Subcutaneous adipose tissue (tissue), 4 donors: ENCODE data around the gene KLKB1. TPM values are rescaled to one million over a fixed set of nuclear protein-coding genes. Genes with fewer than 3 reads are reported as not detected.

Source experiments
- CTCF ChIP-seq: fragments of 450-650 bp; IDR thresholded peaks from one replicate; pipeline ENCODE4 v1.5.1; 2016; ENCODE audit warnings: low read depth, mild to moderate bottlenecking, control low read depth, antibody characterized with exemption, moderate library complexity
- total RNA-seq, 4 donors: library from RNA; depleted of rRNA; stranded (reverse); fragments of >200 nt; gene quantifications; one replicate each; pipeline ENCODE4 v1.1.0, GENCODE V29; 2016

KLKB1 gene
- total RNA-seq, 4 donors from 2014 or later: 0.66 to 0.68 TPM; not detected in 2

- no peak for TF ChIP-seq CTCF
These were observed 16.0 kb downstream of the KLKB1 start for GRCh38 chr4:186243331-186243730.

DNA sequence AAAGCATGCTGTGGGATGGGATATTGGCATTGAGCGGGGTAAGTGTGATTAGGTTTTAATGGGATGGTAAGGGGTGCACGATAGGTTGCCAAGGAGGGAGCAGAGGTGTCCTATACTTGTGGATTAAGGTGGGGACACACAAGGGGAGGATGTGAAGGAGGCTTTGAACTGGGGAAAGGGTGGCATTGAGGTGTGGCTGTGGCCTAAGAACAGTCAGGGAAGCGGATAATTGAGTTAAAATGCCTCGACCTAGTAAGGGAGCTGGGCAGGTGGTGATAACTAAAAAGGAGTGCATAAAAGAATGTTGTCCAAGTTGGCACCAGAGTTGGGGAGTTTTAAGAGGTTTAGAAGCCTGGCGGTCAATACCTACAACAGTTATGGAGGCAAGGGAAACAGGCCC is 17.5 kb downstream of the KLKB1 start:
- TF ChIP-seq CTCF: no peak

DNA sequence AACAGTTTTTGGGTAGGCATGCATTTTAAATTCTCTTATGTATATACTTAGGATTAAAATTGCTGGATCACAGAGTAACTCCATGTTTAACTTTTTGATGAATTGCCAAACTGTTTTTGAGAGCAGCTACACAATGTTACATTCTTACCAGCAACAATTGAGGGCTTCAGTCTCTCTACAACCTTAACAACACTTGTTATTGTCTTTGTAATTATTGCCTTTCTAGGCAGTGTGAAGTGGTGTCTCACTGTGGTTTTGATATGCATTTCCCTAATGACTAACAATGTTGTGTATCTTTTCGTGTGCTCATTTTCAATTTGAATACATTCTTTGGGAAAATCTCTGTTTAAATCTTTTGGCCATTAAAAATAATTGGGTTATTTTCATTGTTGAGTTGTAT is 21.3 kb downstream of the KLKB1 start:
- no peak for TF ChIP-seq CTCF

DNA sequence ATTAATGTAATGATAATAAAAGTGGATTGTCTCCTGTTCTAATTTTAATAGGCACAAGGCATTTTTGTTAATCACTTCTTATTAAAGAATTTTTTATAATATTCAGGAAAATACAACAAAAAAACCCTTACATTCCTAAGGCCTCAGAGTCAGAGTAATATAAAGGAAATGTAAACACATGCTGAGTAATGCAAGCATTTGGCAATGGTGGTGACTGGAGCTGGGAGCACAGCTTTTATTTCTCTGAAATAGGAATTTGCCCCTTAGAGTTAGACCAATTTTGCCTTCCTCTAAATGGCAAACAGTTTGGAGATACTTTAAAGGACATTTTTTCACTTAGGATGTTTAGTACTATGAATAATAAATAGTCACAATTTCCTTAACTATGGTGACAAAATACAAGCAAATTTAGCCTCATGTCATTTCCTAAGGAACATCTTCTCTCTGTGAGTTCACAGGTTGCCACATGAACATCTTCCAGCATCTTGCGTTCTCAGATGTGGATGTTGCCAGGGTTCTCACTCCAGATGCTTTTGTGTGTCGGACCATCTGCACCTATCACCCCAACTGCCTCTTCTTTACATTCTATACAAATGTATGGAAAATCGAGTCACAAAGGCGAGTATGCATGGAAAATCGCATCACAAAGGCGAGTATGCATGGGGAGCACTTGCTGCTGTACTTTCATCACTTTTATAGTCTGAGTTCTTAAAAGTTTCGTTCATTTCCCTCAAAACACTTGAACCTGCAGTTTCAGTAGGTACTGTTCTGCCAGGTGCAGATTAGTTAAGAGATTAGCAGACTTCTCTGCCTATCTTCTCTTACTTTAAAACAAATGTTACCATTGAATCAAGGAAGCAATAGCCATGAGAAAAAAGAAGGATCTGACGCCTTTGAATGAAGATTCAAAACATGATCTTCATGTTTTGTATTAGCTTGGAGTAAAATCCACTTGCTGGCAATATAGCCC is 22.8 kb downstream of the KLKB1 start:
- TF ChIP-seq CTCF: no peak

GRCh38 chr4:186250760-186251159 is 23.5 kb downstream of the KLKB1 start:
- no peak for TF ChIP-seq CTCF

GRCh38 chr4:186255122-186255521 is 27.8 kb downstream of the KLKB1 start:
- no peak for TF ChIP-seq CTCF

DNA sequence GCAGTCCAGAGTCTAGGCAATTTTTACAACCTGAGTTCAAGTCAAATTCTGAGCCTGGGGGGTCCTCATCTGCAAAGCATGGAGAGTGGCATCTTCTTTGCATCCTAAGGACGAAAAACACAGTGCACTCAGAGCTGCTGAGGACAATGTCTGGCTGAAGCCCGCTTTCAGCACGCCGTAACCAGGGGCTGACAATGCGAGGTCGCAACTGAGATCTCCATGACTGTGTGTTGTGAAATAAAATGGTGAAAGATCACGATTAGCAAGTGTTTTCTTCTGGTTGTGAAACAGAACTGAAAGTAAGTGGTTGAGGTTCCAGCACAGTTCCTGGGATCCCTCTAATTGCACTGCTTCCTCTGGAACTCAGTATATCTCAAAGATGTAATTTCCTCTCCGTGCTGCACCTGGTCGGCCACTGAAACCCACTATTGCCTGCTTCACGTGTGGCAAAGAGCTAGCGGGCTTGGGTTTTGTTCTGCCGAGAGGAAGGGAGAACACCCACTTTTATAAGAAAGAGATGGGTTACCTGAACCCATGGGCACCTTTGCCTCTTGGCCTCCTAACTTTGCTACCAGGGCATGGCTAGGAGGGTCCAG is 31.0 kb downstream of the KLKB1 start:
- TF ChIP-seq CTCF: no peak
